Measurements from ENCODE around the gene CRYBG1. TPM values are rescaled to one million over a fixed set of nuclear protein-coding genes. Genes with fewer than 3 reads are reported as not detected.

The CRYBG1 gene
- total RNA-seq, 1 donor from 2014 or later: 3.9 TPM

DNA sequence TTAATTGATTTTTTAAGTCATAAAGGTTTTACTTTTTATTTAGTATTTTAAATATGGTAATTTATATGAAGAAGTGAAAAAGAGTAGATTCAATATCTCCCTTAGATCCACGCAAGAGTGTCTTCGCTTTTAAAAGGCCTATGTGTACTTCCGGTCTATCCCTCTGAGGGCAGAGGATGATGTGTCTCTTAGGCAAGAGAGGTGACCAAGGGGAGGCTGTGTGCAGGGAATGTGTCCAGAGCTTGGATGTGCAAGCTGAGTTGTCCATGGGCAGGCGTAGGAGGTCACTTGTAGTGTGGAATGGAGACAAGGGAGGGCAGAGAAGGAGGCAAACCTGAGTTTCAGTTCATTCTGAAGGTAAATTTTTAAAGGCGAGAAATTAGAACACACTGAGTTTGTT lies 113.9 kb downstream of the CRYBG1 start:
- Mint-ChIP-seq H3K4me1 (ENCODE audit: low read depth) (no peaks in the 10 kb centered on the region), H3K9me3 (ENCODE audit: low read depth) (no peaks in the 10 kb centered on the region), H3K27ac (ENCODE audit: unreplicated experiment) (no peak overlapping the region), H3K27me3 (ENCODE audit: low read depth) (no peaks in the 10 kb centered on the region), H3K36me3 (ENCODE audit: low read depth) (no peaks in the 10 kb centered on the region), H3K4me3 (ENCODE audit: unreplicated experiment) (no peak overlapping the region)
- DNase-seq (ENCODE audit: low spot score): no peak
- TF ChIP-seq, protein P1, sequence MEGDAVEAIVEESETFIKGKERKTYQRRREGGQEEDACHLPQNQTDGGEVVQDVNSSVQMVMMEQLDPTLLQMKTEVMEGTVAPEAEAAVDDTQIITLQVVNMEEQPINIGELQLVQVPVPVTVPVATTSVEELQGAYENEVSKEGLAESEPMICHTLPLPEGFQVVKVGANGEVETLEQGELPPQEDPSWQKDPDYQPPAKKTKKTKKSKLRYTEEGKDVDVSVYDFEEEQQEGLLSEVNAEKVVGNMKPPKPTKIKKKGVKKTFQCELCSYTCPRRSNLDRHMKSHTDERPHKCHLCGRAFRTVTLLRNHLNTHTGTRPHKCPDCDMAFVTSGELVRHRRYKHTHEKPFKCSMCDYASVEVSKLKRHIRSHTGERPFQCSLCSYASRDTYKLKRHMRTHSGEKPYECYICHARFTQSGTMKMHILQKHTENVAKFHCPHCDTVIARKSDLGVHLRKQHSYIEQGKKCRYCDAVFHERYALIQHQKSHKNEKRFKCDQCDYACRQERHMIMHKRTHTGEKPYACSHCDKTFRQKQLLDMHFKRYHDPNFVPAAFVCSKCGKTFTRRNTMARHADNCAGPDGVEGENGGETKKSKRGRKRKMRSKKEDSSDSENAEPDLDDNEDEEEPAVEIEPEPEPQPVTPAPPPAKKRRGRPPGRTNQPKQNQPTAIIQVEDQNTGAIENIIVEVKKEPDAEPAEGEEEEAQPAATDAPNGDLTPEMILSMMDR (IDR thresholded peaks at IDR 0.05): no peak

DNA sequence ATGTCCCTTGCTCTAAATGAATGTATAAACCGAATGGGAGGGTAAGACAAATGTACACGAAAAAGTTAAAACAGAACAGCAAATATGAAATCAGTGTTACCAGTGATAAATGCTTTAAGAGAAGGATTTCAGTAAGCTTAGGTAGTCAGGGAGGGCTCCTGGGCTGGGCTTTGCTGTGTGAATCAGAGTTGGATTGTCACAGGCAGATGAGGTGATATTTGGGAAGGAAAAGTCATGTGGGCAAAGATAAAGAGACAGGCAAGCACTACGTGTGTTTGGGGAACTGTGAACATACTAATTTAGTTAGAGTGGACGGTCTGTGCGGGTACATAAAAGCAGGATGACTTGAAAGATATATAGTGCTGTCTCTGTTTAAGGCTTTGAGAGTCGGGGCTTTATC lies 114.8 kb downstream of the CRYBG1 start:
- H3K4me3 Mint-ChIP-seq (ENCODE audit: unreplicated experiment): no peak overlapping the region
- H3K27ac Mint-ChIP-seq (ENCODE audit: unreplicated experiment): no peak overlapping the region
- DNase-seq (ENCODE audit: low spot score): no peak
- no peaks in the 10 kb centered on the region for H3K9me3 Mint-ChIP-seq (ENCODE audit: low read depth)
- no peaks in the 10 kb centered on the region for H3K27me3 Mint-ChIP-seq (ENCODE audit: low read depth)
- no peaks in the 10 kb centered on the region for H3K4me1 Mint-ChIP-seq (ENCODE audit: low read depth)
- TF ChIP-seq, protein P1 (IDR thresholded peaks at IDR 0.05): no peak
- H3K36me3 Mint-ChIP-seq (ENCODE audit: low read depth): no peaks in the 10 kb centered on the region

DNA sequence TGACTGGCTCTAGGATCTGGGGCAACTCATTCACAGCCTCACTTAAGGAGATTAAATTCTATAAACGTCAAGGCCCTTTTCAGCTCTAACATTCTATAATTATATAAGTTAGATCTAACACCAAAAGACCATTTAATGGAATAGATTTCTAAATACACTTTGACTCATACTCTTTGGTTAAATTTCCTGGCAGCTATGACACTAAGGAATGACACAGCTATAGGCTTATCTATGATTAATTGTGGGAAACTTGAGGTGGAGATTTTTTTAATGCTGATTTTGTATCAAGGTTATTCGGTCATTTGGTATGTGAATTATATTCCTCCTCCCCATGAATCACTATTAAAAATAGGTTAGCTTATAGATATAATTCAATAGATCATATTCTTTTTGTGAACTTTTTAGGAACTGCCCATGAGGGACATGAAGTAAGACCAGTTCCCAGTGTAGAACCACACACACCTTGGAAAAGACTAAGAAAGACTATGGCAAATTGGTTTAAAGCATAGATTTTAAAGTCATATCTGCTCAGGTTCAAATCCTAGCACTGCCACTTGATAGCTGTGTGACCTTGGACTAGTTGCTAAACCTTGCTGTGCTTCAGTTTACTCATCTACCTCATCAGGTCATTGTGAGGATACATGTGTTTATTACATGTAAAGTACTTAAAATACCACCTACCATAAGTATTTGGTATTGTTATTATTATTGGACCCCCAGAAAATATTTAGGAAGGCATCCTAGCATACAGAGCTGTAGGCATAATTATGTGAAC lies 116.0 kb downstream of the CRYBG1 start:
- Mint-ChIP-seq H3K4me1 (ENCODE audit: low read depth) (no peaks in the 10 kb centered on the region), H3K36me3 (ENCODE audit: low read depth) (no peaks in the 10 kb centered on the region), H3K27me3 (ENCODE audit: low read depth) (no peaks in the 10 kb centered on the region), H3K9me3 (ENCODE audit: low read depth) (no peaks in the 10 kb centered on the region), H3K4me3 (ENCODE audit: unreplicated experiment) (no peak overlapping the region), H3K27ac (ENCODE audit: unreplicated experiment) (no peak overlapping the region)
- no peak for DNase-seq (ENCODE audit: low spot score)
- TF ChIP-seq, protein P1 (IDR thresholded peaks at IDR 0.05): no peak

DNA sequence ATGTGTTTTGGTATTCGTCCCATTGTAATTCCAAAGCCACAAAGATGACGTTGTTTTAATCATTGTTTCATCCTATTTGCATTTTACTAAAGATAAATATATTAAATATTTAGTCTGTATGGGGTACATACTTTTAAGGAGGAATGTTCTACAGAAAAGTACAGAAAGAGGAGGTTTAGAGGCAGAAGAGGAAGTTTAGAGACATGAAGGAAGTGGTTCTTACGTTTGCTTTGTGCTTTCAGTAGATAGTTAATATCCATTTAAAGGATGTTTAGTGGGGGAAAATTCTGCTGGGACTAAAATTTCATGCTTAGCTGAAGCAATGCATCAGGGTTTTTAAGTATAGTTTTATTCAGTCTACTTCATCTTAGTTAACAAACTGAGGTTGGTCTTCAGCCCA lies 116.6 kb downstream of the CRYBG1 start:
- Mint-ChIP-seq H3K4me1 (ENCODE audit: low read depth) (no peaks in the 10 kb centered on the region), H3K9me3 (ENCODE audit: low read depth) (no peaks in the 10 kb centered on the region), H3K27ac (ENCODE audit: unreplicated experiment) (no peak overlapping the region), H3K27me3 (ENCODE audit: low read depth) (no peaks in the 10 kb centered on the region), H3K4me3 (ENCODE audit: unreplicated experiment) (no peak overlapping the region), H3K36me3 (ENCODE audit: low read depth) (no peaks in the 10 kb centered on the region)
- TF ChIP-seq, protein P1 (IDR thresholded peaks at IDR 0.05): no peak
- no peak for DNase-seq (ENCODE audit: low spot score)

DNA sequence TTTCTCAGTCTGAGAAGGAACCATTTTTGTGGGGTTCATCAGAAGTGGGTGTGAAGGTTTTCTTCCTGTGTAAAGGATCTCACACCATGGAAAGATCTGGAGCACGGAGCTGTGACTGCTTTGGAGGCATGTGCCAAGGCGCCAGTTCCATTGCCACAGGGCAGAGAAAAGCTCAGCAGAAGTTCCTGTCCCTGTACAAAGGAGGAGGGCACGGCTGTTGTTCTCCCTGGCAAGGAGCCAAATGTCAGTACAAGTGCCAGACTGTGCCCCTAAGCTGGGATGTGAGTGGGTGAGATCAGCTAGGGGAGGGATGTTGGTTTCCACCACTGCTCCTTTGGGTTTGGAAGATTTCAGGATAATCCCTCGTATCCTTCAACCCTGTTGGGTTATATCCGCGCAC lies 117.3 kb downstream of the CRYBG1 start:
- H3K9me3 Mint-ChIP-seq (ENCODE audit: low read depth): no peaks in the 10 kb centered on the region
- DNase-seq (ENCODE audit: low spot score): no peak

More for the DNA sequence above, 117.3 kb downstream of the CRYBG1 start:
- Mint-ChIP-seq H3K4me1 (ENCODE audit: low read depth) (no peaks in the 10 kb centered on the region), H3K4me3 (ENCODE audit: unreplicated experiment) (no peak overlapping the region), H3K27ac (ENCODE audit: unreplicated experiment) (no peak overlapping the region), H3K36me3 (ENCODE audit: low read depth) (no peaks in the 10 kb centered on the region), H3K27me3 (ENCODE audit: low read depth) (no peaks in the 10 kb centered on the region)
- TF ChIP-seq, protein P1 (IDR thresholded peaks at IDR 0.05): no peak
